NT2/D1 (cell line): ENCODE measurements around the gene ANKRD53.
"Not testable (repeated sequence)": the region's sequence is repeated elsewhere in the genome, so short reads cannot be mapped to it uniquely, and the experiment has no call there.

Experiments
- DNase-seq: peaks from one replicate; pipeline ENCODE4 v3.0.0-alpha.2; 2011; ENCODE audit warnings: low read depth, low spot score
- H3K27me3 ChIP-seq: 2 replicates; pipeline ENCODE4 v1.6.0; 2011; ENCODE audit warnings: mild to moderate bottlenecking; ENCODE audit not compliant: insufficient read length, insufficient read depth
- H3K36me3 ChIP-seq: 2 replicates; pipeline ENCODE4 v1.6.1; 2011; ENCODE audit warnings: mild to moderate bottlenecking, low read length, mixed read lengths; ENCODE audit not compliant: insufficient read depth, insufficient read length
- H3K4me1 ChIP-seq: 2 replicates; pipeline ENCODE4 v1.5.1; 2011; ENCODE audit not compliant: insufficient read depth, insufficient read length
- H3K4me3 ChIP-seq: 2 replicates; pipeline ENCODE4 v1.5.1; 2011; ENCODE audit warnings: low read depth; ENCODE audit not compliant: insufficient read length
- H3K9ac ChIP-seq: 2 replicates; pipeline ENCODE4 v1.6.0; 2011; ENCODE audit warnings: low read depth; ENCODE audit not compliant: insufficient read length
- H3K9me3 ChIP-seq: 2 replicates; pipeline ENCODE4 v1.5.1; 2011; ENCODE audit warnings: mild to moderate bottlenecking, low read length; ENCODE audit not compliant: insufficient read depth
- SUZ12 ChIP-seq: IDR thresholded peaks from 2 replicates; pipeline ENCODE4 v1.6.1; 2011; ENCODE audit not compliant: insufficient read length, insufficient read depth; ENCODE audit errors: extremely low read depth
- YY1 ChIP-seq: IDR thresholded peaks from 2 replicates; pipeline ENCODE4 v1.6.1; 2011; ENCODE audit not compliant: insufficient read length, insufficient read depth
- ZNF274 ChIP-seq: IDR thresholded peaks from 2 replicates; pipeline ENCODE4 v1.6.1; 2011; ENCODE audit warnings: mild to moderate bottlenecking, low read depth, low read length

The ANKRD53 gene

DNA sequence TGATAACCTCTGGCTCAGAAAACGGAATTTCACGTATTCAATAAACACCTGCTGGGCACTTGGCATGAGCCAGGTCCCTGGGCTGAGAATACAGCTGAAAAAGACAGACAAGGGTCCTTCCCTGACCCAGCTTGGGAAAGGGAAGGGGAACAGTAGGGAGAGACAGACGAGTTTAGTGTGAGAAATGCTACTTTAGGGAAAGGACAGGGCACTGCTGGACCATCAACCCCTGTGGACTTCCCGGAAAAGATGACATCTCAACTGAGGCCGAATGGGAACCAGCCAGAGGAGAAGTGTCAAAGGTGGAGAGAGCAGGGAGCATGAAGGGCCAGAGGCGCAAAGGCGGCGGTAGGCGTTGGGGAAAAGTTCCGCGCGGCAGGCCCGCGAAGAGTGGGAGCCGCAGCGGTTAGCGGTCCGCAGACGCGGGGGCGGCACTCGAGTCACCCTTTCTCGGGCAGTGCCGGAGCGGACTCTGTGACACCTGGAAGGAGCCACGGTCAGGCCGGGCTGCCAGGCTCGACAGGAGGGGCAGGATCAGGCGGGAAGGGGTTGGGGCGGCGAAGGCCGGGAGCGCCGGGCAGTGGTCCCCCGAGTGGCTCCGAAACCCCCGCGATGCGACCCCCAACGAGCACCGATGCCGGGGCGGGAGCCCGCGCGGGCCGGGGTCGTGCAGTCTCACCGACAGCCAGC lies 15.7 kb downstream of the ANKRD53 start:
- TF ChIP-seq YY1 (no peak), ZNF274 (no peak), SUZ12 (no peak)
- DNase-seq: no peak

DNA sequence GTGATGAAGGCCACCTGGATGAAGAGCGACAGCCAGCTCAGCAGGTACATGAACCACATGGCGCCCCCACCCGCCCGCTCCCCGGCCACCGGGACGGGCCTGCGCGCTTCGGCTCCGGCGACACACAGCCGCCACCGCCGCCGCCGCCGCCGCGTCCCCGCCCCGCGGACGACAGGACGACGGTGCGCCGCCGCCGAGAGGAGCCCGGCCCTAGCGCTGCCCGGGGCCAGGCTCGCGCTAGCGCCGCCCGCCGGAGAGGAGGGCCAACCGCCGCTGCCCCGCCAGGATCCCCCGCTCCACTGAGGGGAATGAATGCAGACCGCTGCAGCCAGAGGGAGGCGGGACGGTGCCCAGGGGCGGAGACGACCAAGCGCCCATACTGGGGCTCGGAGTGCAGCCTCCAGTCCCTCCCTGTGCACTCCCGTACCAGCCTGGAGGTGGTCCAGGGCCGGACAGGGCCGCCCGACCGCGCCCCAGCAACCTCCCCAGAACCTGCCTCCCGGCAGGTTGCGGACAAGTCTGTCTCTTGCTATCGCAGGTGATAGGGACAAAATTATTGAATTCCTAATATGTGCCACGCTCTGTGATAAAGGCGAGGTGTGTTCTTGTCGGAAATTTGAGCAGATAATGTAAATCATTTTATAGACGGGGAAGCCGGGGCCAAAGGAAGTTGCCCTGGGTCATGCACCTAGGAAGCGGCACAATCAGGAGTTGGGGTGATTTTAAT lies 16.4 kb downstream of the ANKRD53 start, which contains the start of gene TEX261:
Gene TEX261, minus strand, starts transcription at position 175 of the 727 bp plus-strand sequence. Its CDS starts 116 bp downstream, at position 59.
- DNase-seq: peak; percentile 84
- H3K36me3 ChIP-seq: peaks cover 26% of the 10 kb centered on the region
- no peak for TF ChIP-seq ZNF274

More for the DNA sequence above, 15.7 kb downstream of the ANKRD53 start:
- Histone ChIP-seq H3K36me3 (peaks cover 32% of the 10 kb centered on the region), H3K27me3 (no peaks in the 10 kb centered on the region), H3K9ac (peak overlapping the region; percentile 96), H3K4me3 (peak overlapping the region; percentile 88), H3K4me1 (no peaks in the 10 kb centered on the region), H3K9me3 (no peaks in the 10 kb centered on the region)

DNA sequence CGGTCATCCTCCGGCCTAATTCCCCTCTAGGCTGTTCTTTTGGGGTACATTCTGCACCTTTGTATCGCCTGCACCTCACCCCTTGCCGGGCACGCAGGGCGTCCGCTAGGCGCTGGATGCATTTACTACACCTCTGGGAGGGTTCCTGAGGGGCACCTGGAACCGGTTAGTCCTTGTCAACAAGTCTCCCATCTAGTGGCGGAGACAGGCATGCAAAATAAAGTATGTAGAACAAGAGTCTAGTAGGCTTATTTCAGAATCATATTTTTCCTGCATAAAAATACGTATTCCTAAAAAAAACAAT lies 16.9 kb downstream of the ANKRD53 start:
- no peak for DNase-seq
- Histone ChIP-seq H3K4me1 (no peaks in the 10 kb centered on the region), H3K4me3 (peak overlapping the region; percentile 62), H3K9ac (peak overlapping the region; percentile 81), H3K9me3 (no peaks in the 10 kb centered on the region), H3K36me3 (peaks cover 21% of the 10 kb centered on the region), H3K27me3 (no peaks in the 10 kb centered on the region)
- TF ChIP-seq SUZ12 (no peak), ZNF274 (no peak), YY1 (no peak)

More for the DNA sequence above, 16.4 kb downstream of the ANKRD53 start, which contains the start of gene TEX261:
- Histone ChIP-seq H3K4me3 (peak within 1 kb of the TSS; percentile 88), H3K4me1 (no peaks in the 10 kb centered on the region), H3K9me3 (no peaks in the 10 kb centered on the region), H3K9ac (peak within 1 kb of the TSS; percentile 96), H3K27me3 (no peaks in the 10 kb centered on the region)

- H3K36me3 ChIP-seq, DNase-seq, H3K27me3 ChIP-seq, H3K4me3 ChIP-seq, H3K4me1 ChIP-seq, H3K9ac ChIP-seq, H3K9me3 ChIP-seq: not testable (repeated sequence)
These were observed 20.5 kb downstream of the ANKRD53 start for GRCh38 chr2:70998885-70999284.

GRCh38 chr2:70999362-70999761 lies 20.9 kb downstream of the ANKRD53 start:
- no peak overlapping the region for H3K4me3 ChIP-seq
- no peaks in the 10 kb centered on the region for H3K36me3 ChIP-seq
- no peak for DNase-seq
- no peak for TF ChIP-seq ZNF274
- no peak for TF ChIP-seq SUZ12
- no peak for TF ChIP-seq YY1
- peaks cover 11% of the 10 kb centered on the region; the same call in 1 of the 2 replicates for H3K9me3 ChIP-seq
- H3K27me3 ChIP-seq: no peaks in the 10 kb centered on the region
- H3K9ac ChIP-seq: no peak overlapping the region
- H3K4me1 ChIP-seq: peaks cover 8% of the 10 kb centered on the region

GRCh38 chr2:70999931-71000330 lies 21.5 kb downstream of the ANKRD53 start:
- not testable (repeated sequence) for H3K9ac ChIP-seq, DNase-seq, H3K36me3 ChIP-seq, H3K4me1 ChIP-seq, H3K4me3 ChIP-seq, H3K27me3 ChIP-seq
- peaks cover 11% of the 10 kb centered on the region; the same call in 1 of the 2 replicates for H3K9me3 ChIP-seq

GRCh38 chr2:71000780-71001591 lies 22.6 kb downstream of the ANKRD53 start:
- H3K4me1 ChIP-seq: peaks cover 8% of the 10 kb centered on the region

More at GRCh38 chr2:71000780-71001591, 22.6 kb downstream of the ANKRD53 start:
- H3K9ac ChIP-seq: peak overlapping the region; percentile 16
- H3K9me3 ChIP-seq: peaks cover 11% of the 10 kb centered on the region; the same call in 1 of the 2 replicates
- peak overlapping the region; percentile 3 for H3K4me3 ChIP-seq
- TF ChIP-seq SUZ12: no peak
- TF ChIP-seq ZNF274: no peak
- TF ChIP-seq YY1: no peak
- DNase-seq: peak; percentile 58
- H3K27me3 ChIP-seq: no peaks in the 10 kb centered on the region
- no peaks in the 10 kb centered on the region for H3K36me3 ChIP-seq
